GM19099 (cell line): ENCODE measurements around the gene SRR.

Experiments used
- POLR2A ChIP-seq: IDR thresholded peaks from 3 replicates; pipeline ENCODE4 v1.6.1; 2011; ENCODE audit warnings: low read depth; ENCODE audit not compliant: insufficient read length; ENCODE audit errors: extremely low read depth

SRR gene

DNA sequence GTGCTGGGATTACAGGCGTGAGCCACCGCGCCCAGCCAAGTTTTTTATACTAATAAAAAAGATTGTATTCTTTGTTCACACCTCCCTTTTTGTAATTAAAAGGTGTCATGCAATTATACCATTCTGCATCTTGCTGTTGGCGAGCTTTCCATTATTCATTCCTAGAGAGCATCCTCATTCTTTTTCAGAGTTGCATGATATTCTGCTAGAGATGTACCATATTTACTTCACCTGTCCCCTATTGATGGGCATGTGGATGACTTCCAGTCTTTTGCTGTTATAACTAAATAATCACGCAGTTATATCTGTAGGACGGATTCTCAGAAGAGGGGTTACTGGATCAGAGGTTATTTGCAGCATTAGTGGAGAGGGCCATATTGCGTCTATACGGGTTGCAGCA, 50.6 kb downstream of the SRR start:
- no peak for TF ChIP-seq POLR2A

DNA sequence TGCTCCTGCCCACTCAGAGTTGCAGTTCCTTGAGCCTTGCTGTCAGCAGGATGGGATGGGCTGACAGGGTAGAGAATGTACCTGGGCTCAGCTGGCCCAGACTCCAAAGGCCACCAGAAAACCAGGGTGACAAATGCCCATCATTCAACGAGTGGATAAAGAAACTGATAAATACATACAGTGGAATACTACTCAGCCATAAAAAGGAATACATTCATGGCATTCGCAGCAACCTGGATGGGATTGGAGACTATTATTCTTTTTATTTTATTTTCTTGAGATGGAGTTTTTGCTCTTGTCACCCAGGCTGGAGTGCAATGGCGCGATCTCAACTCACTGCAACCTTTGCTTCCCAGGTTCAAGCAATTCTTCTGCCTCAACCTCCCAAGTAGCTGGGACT, 53.5 kb downstream of the SRR start:
- no peak for TF ChIP-seq POLR2A

DNA sequence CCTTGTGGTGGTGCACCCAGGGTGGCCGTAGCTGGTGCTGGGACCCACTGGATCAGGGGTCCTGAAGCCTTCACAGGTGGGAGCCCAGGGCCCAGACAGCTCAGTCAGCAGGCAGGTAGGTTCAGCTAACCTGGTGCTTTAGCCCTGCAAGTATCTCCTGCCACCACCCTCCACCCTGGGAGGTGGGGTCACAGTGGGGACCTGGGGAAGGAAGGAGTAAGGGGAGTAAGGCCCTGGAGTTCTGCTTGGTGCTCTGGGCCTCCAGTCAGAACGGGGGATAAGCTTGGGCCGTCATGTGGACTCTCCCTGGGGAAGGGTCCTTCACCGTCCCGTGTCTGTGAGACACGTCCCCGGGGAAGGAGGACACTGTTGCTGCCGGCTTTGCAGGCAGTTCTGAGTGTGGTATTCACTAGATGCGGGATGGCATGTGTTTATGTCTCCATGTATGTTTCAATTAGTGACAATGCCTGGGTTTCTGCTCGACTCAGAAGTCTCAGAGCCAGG, 54.2 kb downstream of the SRR start:
- TF ChIP-seq POLR2A, result no peak

DNA sequence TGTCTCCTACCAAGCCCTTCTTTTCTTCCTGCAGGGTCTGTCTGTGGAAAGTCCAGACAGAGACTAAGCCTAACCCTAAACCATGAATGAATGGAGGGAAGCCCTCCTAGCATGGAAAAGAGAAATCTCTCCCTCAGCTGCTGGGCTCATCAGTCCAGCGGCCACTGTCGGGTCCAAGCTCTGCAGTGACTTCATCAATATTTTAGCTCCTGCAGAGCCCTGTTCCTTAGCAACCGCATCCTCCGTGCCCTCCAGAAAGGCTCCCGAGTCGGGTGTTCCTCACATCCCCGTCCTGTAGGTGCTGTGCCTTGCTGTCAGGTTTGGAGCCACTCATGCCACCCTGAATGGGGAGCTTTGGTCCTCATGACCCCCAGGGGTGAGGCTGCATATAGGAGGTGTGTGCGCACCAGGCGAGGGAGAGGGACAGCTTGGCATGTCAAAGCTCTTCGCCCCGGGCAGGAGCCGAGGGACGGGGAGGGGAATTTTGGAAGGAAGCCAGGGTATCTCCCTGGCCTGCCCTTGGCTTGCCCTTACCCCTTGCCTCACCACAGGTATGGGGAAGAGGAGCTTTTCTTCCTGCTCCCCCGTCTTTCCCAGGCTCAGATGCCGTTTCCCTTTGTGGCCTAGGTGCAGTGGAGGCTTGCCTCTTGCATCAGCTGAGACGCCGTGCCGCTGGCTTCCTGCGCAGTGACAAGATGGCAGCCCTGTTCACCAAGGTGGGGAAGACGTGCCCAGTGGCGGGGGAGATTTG, 57.4 kb downstream of the SRR start:
- no peak for TF ChIP-seq POLR2A

DNA sequence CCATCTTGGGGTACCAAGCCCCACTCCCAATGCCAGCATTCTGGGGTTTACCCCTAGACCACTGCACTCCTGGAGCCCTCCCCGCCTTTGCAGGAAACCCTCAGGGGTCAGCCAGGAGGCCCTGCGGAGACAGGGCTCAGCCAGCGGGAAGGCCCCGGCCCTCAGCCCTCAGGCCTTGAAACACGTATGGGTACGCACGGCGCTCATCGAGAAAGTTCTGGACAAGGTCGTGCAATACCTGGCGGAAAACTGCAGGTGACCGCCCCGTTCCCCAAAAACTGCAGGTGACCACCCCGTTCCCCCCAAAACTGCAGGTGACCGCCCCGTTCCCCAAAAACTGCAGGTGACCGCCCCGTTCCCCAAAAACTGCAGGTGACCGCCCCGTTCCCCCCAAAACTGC, 58.3 kb downstream of the SRR start:
- no peak for TF ChIP-seq POLR2A

GRCh38 chr17:2362416-2362815, 58.7 kb downstream of the SRR start:
- no peak for TF ChIP-seq POLR2A

DNA sequence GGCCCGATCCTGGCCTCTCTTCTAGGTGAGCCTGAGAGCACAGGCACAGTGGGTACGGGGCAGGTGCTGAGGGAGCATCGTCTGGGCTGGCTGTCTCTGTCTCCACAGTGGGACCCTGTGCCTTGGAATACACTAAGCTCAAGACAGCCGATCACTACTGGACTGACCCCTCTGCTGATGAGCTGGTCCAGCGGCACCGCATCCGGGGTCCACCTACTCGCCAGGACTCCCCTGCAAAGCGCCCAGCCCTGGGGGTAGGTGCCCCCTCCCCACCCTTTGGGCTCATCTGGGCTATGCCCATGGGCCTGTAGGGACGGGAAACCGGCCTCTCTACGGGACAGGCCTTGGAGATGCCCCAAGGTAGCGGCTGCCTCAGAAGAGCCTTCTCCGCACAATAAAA, 59.1 kb downstream of the SRR start:
- no peak for TF ChIP-seq POLR2A

- no peak for TF ChIP-seq POLR2A
Observed at GRCh38 chr17:2363318-2363717, 59.6 kb downstream of the SRR start.

GRCh38 chr17:2363851-2364762, 60.4 kb downstream of the SRR start:
- no peak for TF ChIP-seq POLR2A

DNA sequence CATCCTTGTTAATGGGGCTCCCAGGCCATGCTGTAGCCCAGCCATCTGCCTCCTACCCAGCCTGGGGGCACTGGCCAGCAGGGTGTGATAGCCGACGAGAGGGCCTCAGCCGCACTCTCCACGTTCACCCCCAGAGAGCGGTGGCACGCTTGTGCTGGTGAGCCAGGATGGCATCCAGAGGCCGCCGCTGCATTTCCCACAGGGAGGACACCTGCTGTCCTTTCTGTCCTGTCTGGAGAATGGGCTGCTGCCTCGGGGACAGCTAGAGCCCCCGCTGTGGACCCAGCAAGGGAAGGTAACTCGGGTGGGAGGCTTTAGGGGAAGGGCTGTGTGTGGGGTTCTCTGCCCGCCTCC, 61.0 kb downstream of the SRR start:
- no peak for TF ChIP-seq POLR2A

GRCh38 chr17:2365132-2365531, 61.4 kb downstream of the SRR start:
- no peak for TF ChIP-seq POLR2A

DNA sequence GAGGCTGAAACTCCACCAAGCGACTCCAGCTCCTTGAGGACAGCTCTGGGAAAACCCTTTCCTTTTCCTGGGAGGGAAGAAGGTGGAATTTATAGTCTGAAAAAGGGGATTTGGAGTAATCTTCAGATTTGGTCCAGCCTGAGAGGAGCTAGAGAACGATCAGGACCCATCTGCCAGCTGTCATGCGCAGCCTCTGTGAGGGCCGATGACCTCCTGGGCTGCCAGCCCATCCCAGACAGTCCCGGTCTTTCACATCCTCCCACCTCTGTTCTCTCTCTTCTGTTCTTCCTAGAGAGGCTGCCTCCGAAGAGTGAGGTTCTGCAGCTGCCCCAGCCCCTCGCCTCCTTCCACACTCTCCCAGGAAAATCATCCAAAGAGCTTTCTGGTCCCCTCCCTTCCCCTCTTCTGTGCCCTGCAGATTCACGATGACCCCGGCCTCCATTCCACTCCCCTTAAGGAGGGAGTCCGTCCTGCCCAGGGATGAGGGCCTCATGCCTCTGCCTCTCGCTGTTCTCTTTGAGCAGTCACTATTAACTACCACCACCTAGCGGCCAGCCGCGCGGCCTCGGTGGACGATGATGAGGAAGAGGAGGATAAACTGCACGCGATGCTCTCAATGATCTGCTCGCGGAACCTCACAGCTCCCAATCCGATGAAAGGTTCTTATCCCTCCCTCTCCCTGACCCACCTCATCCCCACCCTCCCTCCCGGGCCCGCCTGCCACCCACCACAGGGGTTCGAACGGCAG, 63.2 kb downstream of the SRR start:
- TF ChIP-seq POLR2A, result no peak

- TF ChIP-seq POLR2A, result no peak
Observed at GRCh38 chr17:2368359-2368758, 64.6 kb downstream of the SRR start.

DNA sequence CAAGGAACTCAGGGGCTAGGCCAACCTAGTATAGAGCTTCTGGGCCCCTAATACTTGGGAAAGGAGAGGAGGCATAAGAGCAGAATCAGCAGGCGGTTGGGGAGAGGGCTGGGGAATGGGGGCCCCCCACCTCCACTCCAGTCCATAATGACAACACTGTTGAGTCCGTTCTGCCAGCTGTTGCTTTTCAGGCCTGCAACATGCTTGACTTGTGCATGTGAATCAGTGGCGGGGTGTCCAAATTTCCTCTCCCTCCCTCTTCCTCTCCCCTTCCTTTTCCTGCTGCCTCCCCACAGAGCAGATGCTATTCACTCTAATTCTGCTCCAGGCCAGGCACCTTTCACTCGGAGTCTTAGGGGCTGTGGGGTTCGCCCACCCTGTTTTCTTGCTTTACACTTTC, 65.3 kb downstream of the SRR start:
- no peak for TF ChIP-seq POLR2A

DNA sequence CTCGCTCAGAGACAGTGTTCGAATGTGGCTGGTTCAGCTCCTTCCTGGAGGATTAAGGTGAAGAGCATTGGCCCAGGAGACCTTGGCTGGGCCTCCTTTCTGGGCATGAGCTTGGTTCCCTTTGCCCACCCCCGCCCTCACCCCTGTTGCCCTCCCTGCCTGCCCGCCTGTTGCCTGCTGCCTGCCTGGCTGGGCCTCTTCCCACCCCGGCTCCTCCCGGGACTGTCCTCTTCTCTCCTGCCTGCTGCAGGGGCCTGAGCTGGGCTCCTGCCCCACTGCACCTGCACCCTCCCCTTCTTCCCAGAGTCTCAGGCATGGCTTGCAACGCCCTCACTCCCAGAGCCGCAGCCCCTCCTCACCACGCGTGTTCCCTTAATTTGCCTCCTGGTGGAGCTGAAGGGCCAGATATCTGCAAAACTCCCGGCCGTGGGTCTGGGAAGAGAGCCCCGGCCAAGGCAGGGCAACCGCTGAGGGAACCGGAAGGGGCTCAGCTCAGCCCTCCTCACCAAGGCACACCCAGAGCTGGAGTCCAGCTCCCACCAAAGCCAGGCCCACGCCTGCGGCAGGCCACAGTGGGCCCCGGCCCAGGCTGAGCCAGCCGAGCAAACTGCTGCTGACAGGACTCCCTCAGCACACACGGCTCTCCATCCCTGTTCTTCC, 65.9 kb downstream of the SRR start:
- TF ChIP-seq POLR2A, result no peak
